ENCODE measurements around the gene BBS7.

GRCh38 chr4:121875652-121876051 is 5.4 kb upstream of the BBS7 start:
- TF ChIP-seq CTCF (IDR thresholded peaks at IDR 0.05) (no peak), POLR2A (IDR thresholded peaks at IDR 0.05) (no peak)

All from right lobe of liver (tissue), 4 donors.